MG63 (cell line): Measurements from ENCODE around the gene MYT1. TPM values are rescaled to one million over a fixed set of nuclear protein-coding genes. Genes with fewer than 3 reads are reported as not detected.
"Not testable (repeated sequence)": the region's sequence is repeated elsewhere in the genome, so short reads cannot be mapped to it uniquely, and the experiment has no call there.

Experiments
- DNase-seq: peaks from one replicate; pipeline ENCODE4 v3.0.0-alpha.2; 2020
- H3K27me3 ChIP-seq: fragments of 250-450 bp; sonication (Bioruptor Pico); 2 replicates; pipeline ENCODE4 v1.5.1; 2020; ENCODE audit warnings: mild to moderate bottlenecking, moderate library complexity
- H3K36me3 ChIP-seq: fragments of 250-450 bp; sonication (Bioruptor Pico); 2 replicates; pipeline ENCODE4 v1.5.1; 2020; ENCODE audit warnings: mild to moderate bottlenecking, moderate library complexity
- H3K4me3 ChIP-seq: fragments of 250-450 bp; sonication (Bioruptor Pico); 2 replicates; pipeline ENCODE4 v1.5.1; 2020; ENCODE audit warnings: mild to moderate bottlenecking, moderate library complexity
- H3K9me3 ChIP-seq: fragments of 250-450 bp; sonication (Bioruptor Pico); 2 replicates; pipeline ENCODE4 v1.5.1; 2020; ENCODE audit warnings: mild to moderate bottlenecking, moderate library complexity
- total RNA-seq: library from RNA; depleted of rRNA; stranded (reverse); fragments of >200 nt; shearing (Covaris generic); gene quantifications from 2 replicates; pipeline ENCODE4 v1.2.3, GENCODE V29; 2014; ENCODE audit warnings: low replicate concordance

The MYT1 gene
- total RNA-seq, 1 experiment from 2014 or later: not detected

DNA sequence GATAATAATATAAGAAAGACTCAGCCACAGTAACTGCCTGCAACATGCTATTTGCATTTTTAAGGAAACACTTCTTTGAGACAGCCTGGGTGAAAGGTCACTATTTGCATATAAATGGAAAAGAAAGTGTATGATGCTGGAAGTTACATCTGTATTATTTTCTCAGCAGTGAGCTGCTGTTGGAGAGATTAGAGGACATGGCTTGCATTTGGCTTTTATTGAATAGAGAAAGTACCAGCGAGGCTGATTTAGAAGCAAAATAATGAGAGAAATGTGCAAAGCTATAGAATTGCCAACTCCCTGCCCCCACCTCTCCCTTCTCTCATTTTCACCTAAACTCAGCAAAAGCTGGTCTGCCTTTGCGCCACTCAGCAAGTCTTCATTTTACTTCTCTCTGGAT is 12.7 kb downstream of the MYT1 start:
- peaks cover 7% of the 10 kb centered on the region for H3K27me3 ChIP-seq
- DNase-seq: no peak
- H3K9me3 ChIP-seq: no peaks in the 10 kb centered on the region
- no peak overlapping the region for H3K4me3 ChIP-seq
- no peaks in the 10 kb centered on the region for H3K36me3 ChIP-seq

DNA sequence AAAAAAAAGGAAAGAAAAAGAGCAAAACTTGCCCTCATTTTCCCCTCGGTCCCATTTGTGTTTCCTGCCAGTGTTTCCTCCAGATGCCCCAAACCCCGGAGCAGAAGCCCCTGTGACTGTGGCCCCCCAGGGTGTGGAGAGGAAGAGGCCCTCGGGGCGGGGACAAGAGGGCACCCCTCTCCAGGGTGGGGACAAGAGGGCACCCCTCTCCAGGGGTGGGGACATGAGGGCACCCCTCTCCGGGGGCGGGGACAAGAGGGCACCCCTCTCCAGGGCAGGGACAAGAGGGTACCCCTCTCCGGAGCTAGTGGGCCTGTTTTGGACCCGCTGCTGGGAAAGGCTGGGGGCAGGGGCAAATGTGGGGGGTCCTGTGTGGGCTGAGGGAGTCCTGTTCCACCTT is 13.1 kb downstream of the MYT1 start:
- DNase-seq: no peak
- H3K9me3 ChIP-seq: no peaks in the 10 kb centered on the region
- no peaks in the 10 kb centered on the region for H3K36me3 ChIP-seq
- H3K4me3 ChIP-seq: no peak overlapping the region
- H3K27me3 ChIP-seq: peaks cover 7% of the 10 kb centered on the region

DNA sequence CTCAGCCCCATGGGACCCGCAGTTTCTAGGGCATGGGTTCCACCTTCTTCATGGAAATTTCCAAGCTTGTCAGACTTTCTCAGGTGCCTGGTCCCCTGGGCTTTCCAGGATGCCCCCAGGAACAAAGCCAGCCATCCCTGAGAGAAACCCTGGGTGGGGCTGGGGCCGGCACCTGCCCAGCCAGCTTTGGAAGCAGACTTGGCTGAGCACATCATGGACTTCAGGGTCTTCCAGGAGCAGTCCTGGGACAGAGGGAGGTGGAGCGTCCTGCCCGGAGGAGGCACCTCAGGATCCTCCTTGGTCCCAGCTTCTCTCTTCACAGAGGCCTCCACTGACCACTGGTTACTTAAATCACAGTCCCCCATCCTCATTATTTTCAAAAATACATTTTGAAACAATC is 13.5 kb downstream of the MYT1 start:
- H3K27me3 ChIP-seq: peaks cover 7% of the 10 kb centered on the region
- no peaks in the 10 kb centered on the region for H3K9me3 ChIP-seq
- no peak overlapping the region for H3K4me3 ChIP-seq
- no peak for DNase-seq
- no peaks in the 10 kb centered on the region for H3K36me3 ChIP-seq

DNA sequence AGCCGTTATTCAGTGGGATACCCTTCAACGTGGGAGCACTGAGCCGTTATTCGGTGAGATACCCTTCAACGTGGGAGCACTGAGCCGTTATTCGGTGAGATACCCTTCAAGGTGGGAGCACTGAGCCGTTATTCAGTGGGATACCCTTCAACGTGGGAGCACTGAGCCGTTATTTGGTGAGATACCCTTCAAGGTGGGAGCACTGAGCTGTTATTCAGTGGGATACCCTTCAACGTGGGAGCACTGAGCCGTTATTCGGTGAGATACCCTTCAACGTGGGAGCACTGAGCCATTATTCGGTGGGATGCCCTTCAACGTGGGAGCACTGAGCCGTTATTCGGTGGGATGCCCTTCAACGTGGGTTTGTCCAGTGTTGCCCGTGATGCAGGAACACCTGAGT is 14.7 kb downstream of the MYT1 start:
- H3K4me3 ChIP-seq, H3K36me3 ChIP-seq, H3K27me3 ChIP-seq, DNase-seq, H3K9me3 ChIP-seq: not testable (repeated sequence)

DNA sequence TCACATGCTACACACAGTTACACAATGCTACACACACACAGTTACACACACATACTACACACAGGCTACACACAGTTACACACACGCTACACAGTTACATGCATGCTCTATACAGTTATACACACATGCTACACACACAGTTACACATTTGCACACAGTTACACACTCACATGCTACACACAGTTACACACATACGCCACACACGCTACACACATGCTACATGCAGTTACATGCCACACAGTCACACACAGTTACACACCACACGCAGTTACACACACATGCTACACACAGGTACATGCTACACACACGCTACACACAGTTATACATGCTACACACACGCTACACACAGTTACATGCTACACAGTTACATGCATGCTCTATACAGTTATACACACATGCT is 15.6 kb downstream of the MYT1 start:
- Histone ChIP-seq H3K36me3 (no peaks in the 10 kb centered on the region), H3K4me3 (no peak overlapping the region), H3K9me3 (no peaks in the 10 kb centered on the region), H3K27me3 (peaks cover 7% of the 10 kb centered on the region)
- DNase-seq: no peak

DNA sequence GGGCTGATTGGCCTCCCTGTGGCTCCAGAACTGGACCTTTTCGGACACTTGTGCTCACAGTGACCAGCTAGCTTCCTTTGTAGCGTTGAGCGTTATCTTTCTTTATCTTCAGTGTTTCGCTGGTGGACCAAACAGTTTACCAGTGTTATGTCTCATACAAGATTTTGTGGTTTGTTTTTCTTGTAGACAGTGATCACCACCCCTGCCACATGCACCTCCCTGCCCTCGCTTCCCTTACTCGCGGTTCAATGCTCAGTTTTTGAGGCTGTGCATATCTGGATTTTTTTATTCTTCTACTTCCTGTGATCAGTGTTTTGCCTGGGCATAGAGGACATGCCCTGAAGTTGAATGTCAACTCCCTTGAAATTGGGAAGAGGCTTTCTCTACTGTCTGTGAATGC is 16.4 kb downstream of the MYT1 start:
- DNase-seq: no peak
- no peaks in the 10 kb centered on the region for H3K9me3 ChIP-seq
- H3K36me3 ChIP-seq: no peaks in the 10 kb centered on the region
- H3K27me3 ChIP-seq: peaks cover 7% of the 10 kb centered on the region
- H3K4me3 ChIP-seq: no peak overlapping the region

DNA sequence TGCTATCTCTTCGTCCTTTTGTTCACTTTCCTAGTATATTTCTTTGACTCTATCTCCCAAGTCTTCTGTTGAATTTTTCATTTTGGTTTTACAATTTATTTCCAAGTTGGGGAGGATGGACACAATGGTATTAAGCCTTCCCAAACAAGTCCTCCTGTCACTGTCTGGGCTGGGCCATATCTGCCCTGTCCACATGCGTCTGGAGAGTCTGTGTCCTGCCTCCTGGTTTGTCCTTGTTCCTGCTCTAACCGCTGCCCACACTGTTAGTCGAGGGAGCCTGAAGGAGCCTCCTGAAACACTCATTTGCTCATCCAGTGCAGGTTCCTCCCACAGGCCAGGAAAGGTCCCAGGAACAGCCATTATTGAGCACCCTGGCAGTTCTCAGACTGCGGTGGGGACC is 17.1 kb downstream of the MYT1 start:
- H3K27me3 ChIP-seq: peaks cover 6% of the 10 kb centered on the region
- no peak overlapping the region for H3K4me3 ChIP-seq
- no peak for DNase-seq
- no peaks in the 10 kb centered on the region for H3K9me3 ChIP-seq
- no peaks in the 10 kb centered on the region for H3K36me3 ChIP-seq

DNA sequence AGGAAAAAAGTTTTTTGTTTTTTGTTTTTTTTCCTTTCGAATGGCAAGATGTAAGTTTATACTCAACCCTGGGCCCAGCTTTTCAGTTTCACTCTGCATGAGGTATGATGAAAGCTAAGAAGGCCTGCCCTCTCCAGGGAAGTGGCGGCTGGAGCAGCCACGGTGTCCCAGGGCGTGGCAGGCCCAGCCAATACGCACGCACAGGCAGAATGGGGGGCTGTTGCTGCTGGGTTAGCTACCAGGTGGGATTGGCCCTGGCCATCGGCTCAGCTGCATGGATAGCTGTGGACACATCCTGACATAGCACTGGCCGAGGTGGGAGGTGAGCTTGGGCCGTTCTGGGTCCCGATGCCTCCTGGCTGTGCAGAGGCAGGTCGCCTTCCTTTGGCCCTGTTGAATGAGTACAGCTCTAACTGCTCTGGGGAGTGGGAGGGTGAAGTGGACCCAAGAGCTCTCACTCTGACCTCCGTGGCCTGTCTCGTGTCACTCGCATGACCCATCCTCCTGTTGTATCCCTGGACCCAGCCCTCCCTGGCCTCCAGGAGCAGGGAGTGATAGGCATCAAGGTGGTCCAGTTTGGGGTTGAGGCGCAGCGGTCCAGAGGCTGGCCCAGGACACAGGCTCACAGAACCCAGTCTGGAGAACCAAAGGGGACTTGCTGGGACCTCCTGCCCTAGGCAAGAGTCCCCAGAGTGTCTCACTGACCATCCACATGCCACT is 18.1 kb downstream of the MYT1 start:
- no peaks in the 10 kb centered on the region for H3K27me3 ChIP-seq

DNA sequence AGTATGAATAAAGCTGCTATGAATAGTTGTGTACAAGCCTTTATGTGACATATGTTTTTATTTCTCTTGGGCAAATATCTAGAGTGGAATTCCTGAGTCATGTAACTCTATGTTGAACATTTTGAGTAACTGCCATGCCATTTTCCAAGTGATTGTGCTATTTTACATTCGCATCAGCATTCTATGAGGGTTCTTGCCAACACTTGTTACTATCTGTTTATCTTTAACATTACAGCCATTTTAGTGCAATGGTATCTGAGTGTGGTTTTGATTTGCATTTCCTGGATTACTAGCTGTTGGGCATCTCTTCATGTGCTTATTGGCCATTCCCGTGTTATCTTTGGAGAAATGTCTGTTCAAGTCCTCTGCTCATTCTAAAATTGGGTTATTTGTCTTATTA is 19.1 kb downstream of the MYT1 start:
- H3K36me3 ChIP-seq: no peaks in the 10 kb centered on the region
- DNase-seq: no peak

More for the DNA sequence above, 18.1 kb downstream of the MYT1 start:
- Histone ChIP-seq H3K9me3 (no peaks in the 10 kb centered on the region), H3K36me3 (no peaks in the 10 kb centered on the region), H3K4me3 (no peak overlapping the region)
- DNase-seq: no peak

DNA sequence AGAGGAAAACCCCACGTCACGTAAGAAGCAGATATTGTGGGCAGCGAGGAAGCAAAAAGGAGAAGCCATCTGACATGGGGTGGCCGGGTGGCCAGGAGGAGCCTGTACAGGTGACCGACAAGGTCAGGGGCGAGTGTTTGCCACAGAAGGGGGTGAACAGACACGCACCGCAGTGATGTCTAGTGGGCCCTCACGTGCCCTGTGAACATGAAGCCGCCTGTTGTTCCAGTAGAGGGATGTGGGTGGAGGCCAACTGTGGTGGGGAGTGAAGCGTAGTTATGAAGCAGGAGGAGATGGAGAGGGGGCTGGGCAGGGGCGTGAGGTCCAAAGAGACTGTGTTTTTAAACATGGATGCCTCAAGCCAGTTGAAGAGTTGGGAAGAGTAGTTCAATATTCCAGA is 20.5 kb downstream of the MYT1 start:
- no peaks in the 10 kb centered on the region for H3K36me3 ChIP-seq
- no peak for DNase-seq
- no peaks in the 10 kb centered on the region for H3K9me3 ChIP-seq
- no peak overlapping the region for H3K4me3 ChIP-seq
- H3K27me3 ChIP-seq: no peaks in the 10 kb centered on the region

More for the DNA sequence above, 19.1 kb downstream of the MYT1 start:
- no peak overlapping the region for H3K4me3 ChIP-seq
- no peaks in the 10 kb centered on the region for H3K9me3 ChIP-seq
- no peaks in the 10 kb centered on the region for H3K27me3 ChIP-seq

DNA sequence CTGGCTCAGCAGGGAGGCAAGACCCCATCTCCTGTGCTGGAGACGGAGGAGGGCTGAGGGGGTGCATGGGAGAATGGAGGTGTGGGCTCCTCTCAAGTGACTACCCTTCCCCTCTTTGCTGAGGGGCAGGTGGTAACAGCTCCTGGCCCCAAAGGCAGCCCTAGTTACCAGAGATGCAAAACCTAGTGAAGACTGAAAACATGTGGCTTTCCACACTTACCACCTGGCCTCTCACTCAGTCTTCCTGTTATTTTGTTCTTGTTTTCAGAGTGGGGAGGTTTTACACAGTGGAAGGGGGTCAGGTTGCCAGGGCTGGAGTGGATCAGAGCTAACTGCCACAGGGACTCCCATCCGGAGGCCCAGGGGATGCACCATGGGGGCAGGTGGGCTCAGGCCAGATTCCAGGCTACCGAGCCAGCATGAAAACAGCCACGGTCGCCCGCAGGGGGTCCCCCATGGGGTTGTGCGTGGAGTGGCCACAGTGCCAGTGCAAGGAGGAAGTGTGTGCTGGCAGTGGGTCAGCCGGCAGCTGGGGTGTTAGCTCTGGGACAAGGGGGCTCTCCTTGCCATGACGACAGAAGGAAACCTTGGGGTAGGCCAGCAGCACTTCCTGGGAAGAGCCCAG is 21.1 kb downstream of the MYT1 start:
- H3K27me3 ChIP-seq: no peaks in the 10 kb centered on the region
- no peaks in the 10 kb centered on the region for H3K9me3 ChIP-seq
- no peak for DNase-seq
- no peaks in the 10 kb centered on the region for H3K36me3 ChIP-seq
- H3K4me3 ChIP-seq: no peak overlapping the region

DNA sequence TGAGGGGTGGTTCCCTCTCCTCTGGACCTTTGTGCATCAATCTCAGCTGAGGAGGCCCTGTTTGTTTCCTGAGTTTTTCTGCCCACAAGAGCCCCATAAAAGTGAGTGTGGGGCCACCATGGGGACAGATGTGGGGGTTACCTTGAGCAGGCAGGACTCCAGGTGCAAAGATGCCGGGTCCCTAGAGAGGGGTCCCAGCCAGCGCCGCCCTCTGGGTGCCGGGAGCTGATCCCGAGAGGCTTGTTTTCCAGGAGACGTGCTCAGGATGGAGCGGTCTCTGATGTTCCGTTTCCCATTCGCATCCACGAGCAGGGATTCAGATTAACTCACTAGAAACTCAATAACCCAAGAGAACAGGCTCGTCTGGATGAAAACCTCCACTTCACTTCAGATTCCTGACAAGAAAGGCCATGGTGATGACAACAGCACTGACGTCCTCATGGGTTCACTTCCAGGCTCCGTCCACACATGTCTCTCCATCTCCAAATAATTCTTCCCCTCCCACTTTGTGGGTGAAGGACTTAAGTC is 21.9 kb downstream of the MYT1 start:
- Histone ChIP-seq H3K9me3 (no peaks in the 10 kb centered on the region), H3K27me3 (no peaks in the 10 kb centered on the region), H3K4me3 (no peak overlapping the region), H3K36me3 (no peaks in the 10 kb centered on the region)
- no peak for DNase-seq

DNA sequence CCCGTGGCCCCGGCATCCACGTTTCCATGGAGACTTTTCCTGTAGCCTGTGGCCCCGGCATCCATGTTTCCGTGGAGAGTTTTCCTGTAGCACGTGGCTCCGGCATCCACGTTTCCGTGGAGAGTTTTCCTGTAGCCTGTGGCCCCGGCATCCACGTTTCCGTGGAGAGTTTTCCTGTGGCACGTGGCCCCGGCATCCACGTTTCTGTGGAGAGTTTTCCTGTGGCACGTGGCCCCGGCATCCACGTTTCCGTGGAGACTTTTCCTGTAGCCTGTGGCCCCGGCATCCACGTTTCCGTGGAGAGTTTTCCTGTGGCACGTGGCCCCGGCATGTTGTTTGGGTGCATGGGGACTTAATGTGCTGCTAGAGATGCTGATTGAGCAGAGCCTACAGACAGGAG is 23.0 kb downstream of the MYT1 start:
- not testable (repeated sequence) for DNase-seq, H3K4me3 ChIP-seq, H3K36me3 ChIP-seq, H3K27me3 ChIP-seq, H3K9me3 ChIP-seq

DNA sequence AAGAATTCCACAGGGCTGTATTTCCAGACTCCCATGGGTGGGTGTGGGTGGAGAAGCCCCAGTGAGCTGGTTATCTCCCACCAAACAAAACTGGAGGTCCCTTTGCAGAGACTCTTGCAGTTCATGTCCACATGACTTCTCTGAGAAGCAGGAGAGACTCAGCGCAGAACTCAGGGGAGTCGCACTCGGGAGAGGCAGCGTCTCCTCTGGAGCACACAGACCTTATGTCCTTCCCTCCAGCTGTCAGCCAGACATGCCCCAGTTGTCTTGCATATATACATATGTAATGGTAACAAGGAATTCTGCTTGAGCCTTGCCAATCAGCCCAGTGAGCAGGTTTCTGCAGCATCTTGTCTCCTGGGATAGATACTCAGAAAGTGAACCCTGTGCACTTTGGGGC is 23.8 kb downstream of the MYT1 start:
- no peaks in the 10 kb centered on the region for H3K36me3 ChIP-seq
- DNase-seq: no peak
- H3K4me3 ChIP-seq: no peak overlapping the region
- H3K27me3 ChIP-seq: peaks cover 8% of the 10 kb centered on the region
- H3K9me3 ChIP-seq: no peaks in the 10 kb centered on the region

DNA sequence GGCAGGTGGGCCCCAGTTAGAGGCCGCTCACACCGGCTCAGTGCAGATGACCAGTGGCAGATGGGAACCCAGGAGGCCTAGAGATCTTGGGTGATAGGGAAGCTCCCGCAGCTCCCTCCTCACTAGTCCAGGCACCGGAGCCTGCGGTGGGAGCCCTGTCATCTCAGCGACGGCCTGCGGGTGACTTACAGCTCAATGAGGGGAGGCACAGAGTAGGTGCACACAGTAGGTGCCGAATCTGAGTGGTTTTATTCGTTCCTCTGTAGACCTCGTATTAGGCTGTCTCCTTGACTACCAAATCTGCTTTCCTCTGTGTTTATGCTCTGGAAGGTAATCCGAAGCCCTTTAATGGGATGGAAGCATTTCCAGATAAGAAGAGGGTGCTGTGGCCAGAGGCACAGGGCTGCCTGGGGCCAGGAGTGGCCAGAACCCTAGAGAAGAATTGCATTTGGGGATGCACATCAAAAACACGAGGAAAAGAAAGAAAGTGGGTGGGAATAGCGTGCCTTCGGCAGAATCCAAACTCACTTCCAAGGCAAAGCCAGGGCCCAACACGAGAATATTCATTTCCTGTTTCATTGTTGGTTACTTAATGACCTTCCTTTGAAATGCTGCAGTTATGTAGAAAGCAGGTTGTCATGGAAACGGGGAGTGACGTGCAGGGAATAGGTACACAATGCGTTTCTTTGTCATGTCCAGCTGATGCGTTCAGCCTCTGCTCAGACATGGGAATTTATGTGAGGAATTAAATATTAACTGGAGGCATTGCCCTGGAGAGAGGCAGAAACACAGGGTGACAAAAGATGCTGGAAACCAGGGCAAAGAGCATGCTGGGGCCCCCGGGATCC is 24.7 kb downstream of the MYT1 start:
- no peaks in the 10 kb centered on the region for H3K9me3 ChIP-seq
- no peaks in the 10 kb centered on the region for H3K36me3 ChIP-seq
- H3K4me3 ChIP-seq: no peak overlapping the region
- no peak for DNase-seq
- H3K27me3 ChIP-seq: peaks cover 8% of the 10 kb centered on the region

DNA sequence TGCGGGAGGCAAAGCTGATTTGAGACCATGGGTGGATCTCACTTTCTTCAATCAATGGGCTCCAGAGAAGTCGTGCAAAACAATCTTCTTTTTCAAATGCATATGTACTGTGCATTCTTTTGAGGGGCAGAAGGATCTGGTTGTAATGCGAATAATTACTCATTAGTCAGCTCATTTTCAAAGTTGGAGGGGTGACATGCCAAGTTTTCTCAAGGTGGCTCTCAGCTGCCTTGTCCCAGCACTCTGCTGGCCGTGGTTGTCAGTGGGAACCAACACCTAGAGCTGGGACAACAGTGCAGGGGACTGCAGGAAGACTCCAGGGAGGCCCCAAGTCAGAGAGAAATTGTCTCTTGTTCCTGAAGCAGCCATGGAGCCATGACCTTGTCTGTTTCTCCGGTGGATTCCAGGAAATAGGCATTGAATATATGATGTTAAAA is 25.3 kb downstream of the MYT1 start:
- peaks cover 8% of the 10 kb centered on the region for H3K27me3 ChIP-seq
- no peak overlapping the region for H3K4me3 ChIP-seq
- DNase-seq: no peak

DNA sequence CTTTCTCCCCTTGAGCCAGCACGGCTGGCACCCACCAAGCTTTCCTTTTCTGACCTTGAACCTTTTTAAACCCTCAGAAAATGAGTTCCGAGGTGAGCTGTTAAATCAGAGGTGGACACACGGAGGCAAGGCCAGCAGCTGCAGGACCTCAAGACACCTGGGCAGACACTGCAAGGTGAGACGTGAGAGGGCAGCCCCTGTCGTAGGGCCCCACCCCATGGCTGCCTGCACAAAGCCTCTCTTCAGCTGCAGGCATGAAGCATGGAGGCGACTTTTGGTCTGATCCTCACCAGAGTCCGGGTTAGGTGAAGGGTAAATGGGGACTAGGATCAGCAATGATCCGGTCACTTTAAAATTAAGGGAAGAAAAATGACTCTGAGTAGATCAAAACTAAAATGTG is 25.7 kb downstream of the MYT1 start:
- DNase-seq: no peak
- Histone ChIP-seq H3K4me3 (no peak overlapping the region), H3K36me3 (no peaks in the 10 kb centered on the region), H3K27me3 (peaks cover 8% of the 10 kb centered on the region), H3K9me3 (no peaks in the 10 kb centered on the region)

More for the DNA sequence above, 25.3 kb downstream of the MYT1 start:
- H3K9me3 ChIP-seq: no peaks in the 10 kb centered on the region
- no peaks in the 10 kb centered on the region for H3K36me3 ChIP-seq
